Mucosa of rectum (tissue), 2 donors: ENCODE data around the gene ZNF227.
A peak's percentile ranks its signal among the peaks of the same experiment; 100 is the strongest.
"Not testable (repeated sequence)": the region's sequence is repeated elsewhere in the genome, so short reads cannot be mapped to it uniquely, and the experiment has no call there.

Experiments used
- H3K27ac ChIP-seq, 2 donors: one replicate each; pipeline ENCODE4 v1.7.0; 2013; ENCODE audit warnings: inconsistent platforms in 2 of 2, low read depth in 2 of 2, low read length in 2 of 2
- H3K27me3 ChIP-seq, 2 donors: one replicate each; pipeline ENCODE4 v1.7.0; 2013; ENCODE audit warnings: low read length in 2 of 2; ENCODE audit not compliant: control insufficient read depth in 2 of 2, insufficient read depth in 2 of 2
- H3K36me3 ChIP-seq, 2 donors: one replicate each; pipeline ENCODE4 v1.7.0; 2013; ENCODE audit warnings: low read length in 2 of 2; ENCODE audit not compliant: control insufficient read depth in 2 of 2, insufficient read depth in 2 of 2
- H3K4me1 ChIP-seq, 2 donors: one replicate each; pipeline ENCODE4 v1.7.0; 2013; ENCODE audit warnings: low read length in 2 of 2, mild to moderate bottlenecking in 1 of 2; ENCODE audit not compliant: control insufficient read depth in 2 of 2, insufficient read depth in 2 of 2
- H3K4me3 ChIP-seq, 2 donors: one replicate each; pipeline ENCODE4 v1.7.0; 2013; ENCODE audit warnings: low read length in 2 of 2
- H3K9ac ChIP-seq, 2 donors: one replicate each; pipeline ENCODE4 v1.7.0; 2013; ENCODE audit warnings: low read length in 2 of 2, low read depth in 1 of 2, mild to moderate bottlenecking in 1 of 2
- H3K9me3 ChIP-seq, 2 donors: one replicate each; pipeline ENCODE4 v1.7.0; 2013; ENCODE audit warnings: low read length in 2 of 2; ENCODE audit not compliant: control insufficient read depth in 2 of 2
- donor health status: healthy.
- donor health status: Normal muscosa, but diverticular disease.

ZNF227 gene

GRCh38 chr19:44196772-44197171 is 15.6 kb upstream of the ZNF227 start:
- no peaks in the 10 kb centered on the region for H3K27me3 ChIP-seq
- H3K4me1 ChIP-seq, result no peaks in the 10 kb centered on the region
- no peak overlapping the region for H3K9ac ChIP-seq
- H3K27ac ChIP-seq, result no peak overlapping the region
- H3K9me3 ChIP-seq, result peaks cover 6% of the 10 kb centered on the region in 2 donors
- no peak overlapping the region for H3K4me3 ChIP-seq
- H3K36me3 ChIP-seq, result no peaks in the 10 kb centered on the region

GRCh38 chr19:44202470-44202869 is 9.9 kb upstream of the ZNF227 start:
- Histone ChIP-seq H3K4me1 (no peaks in the 10 kb centered on the region), H3K27me3 (no peaks in the 10 kb centered on the region), H3K9me3 (peaks cover 0 to 20% of the 10 kb centered on the region in 2 donors), H3K36me3 (no peaks in the 10 kb centered on the region), H3K27ac (no peak overlapping the region), H3K9ac (no peak overlapping the region), H3K4me3 (no peak overlapping the region)

DNA sequence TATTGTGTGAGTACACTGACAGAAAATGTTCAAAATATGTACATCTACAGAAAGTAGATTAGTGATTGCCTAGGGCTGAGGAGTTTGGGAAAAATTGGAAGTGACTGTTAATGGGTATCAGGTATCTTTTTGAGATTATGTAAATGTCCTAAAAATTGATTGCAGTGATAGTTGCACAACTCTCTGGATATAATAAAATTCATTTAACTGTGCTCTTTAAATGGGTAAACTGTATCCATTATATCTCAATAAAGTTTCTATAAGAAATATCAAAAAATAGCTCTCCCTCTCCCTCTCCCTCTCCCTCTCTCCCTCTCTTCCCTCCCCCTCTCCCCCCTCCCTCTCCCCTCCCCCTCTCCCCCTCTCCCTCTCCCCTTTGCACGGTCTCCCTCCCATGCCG is 9.4 kb upstream of the ZNF227 start:
- Histone ChIP-seq H3K36me3 (no peaks in the 10 kb centered on the region), H3K27ac (no peak overlapping the region), H3K4me1 (peaks cover 1 to 4% of the 10 kb centered on the region in 2 donors), H3K4me3 (no peak overlapping the region), H3K27me3 (no peaks in the 10 kb centered on the region), H3K9ac (no peak overlapping the region), H3K9me3 (peaks cover 0 to 20% of the 10 kb centered on the region in 2 donors)

GRCh38 chr19:44203877-44204276 is 8.5 kb upstream of the ZNF227 start:
- not testable (repeated sequence) for H3K9ac ChIP-seq

DNA sequence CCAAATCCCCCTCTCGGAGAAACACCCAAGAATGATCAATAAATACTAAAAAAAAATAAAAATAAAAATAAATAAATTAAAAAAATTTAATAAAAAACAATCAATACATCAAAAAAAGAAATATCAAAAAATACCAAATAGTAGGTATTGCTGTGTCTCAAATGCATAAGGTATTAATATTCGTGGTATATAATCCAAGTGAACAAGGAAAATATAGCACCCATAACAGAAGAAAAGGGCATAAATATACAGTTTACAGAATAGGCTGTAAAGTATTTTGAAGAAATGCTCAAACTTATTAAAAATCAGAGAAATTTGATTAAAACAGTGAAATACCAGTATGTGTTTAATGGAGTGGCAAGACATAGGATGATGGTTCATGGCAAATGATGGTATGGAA is 7.6 kb upstream of the ZNF227 start:
- H3K9me3 ChIP-seq, result peaks cover 0 to 20% of the 10 kb centered on the region in 2 donors
- no peak overlapping the region for H3K4me3 ChIP-seq
- H3K27ac ChIP-seq, result no peak overlapping the region
- no peaks in the 10 kb centered on the region for H3K36me3 ChIP-seq
- H3K27me3 ChIP-seq, result no peaks in the 10 kb centered on the region
- H3K4me1 ChIP-seq, result peaks cover 3 to 7% of the 10 kb centered on the region in 2 donors
- no peak overlapping the region for H3K9ac ChIP-seq

More at GRCh38 chr19:44203877-44204276, 8.5 kb upstream of the ZNF227 start:
- H3K27me3 ChIP-seq, H3K4me1 ChIP-seq, H3K27ac ChIP-seq, H3K36me3 ChIP-seq, H3K4me3 ChIP-seq: not testable (repeated sequence)
- H3K9me3 ChIP-seq, result peaks cover 0 to 20% of the 10 kb centered on the region in 2 donors

GRCh38 chr19:44207126-44207803 is 5.1 kb upstream of the ZNF227 start:
- no peaks in the 10 kb centered on the region for H3K36me3 ChIP-seq
- H3K27me3 ChIP-seq, result no peaks in the 10 kb centered on the region
- H3K4me1 ChIP-seq, result peaks cover 3 to 7% of the 10 kb centered on the region in 2 donors
- peak overlapping the region; percentile 60 to 79 for H3K9ac ChIP-seq
- H3K4me3 ChIP-seq, result peak overlapping the region; percentile 84 to 95
- H3K9me3 ChIP-seq, result peaks cover 0 to 19% of the 10 kb centered on the region in 2 donors
- peak overlapping the region; percentile 75 to 80 for H3K27ac ChIP-seq

DNA sequence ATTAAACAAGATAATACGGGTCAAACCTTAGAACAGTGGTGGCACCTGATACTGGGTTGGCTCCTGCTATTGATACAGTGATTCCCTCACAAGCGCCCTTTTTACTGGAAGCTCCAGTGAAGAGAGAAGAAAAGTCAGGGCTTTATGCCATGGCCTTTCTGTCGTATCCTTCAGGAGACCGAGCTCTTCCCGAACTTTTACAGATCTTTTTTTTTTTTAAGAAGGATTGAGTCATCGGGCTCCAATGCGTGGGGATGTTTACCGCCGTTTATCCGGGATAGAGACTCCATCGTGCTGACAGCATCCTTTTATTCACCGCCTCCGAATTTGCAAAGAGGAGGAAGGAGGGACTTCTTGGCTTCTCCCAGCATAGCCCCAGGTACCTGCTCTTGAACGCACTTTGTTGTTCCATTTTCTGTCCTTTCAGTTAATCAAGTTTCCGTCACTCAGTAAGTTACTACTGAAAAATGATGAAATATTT is 574 bp downstream of the ZNF227 start:
- Histone ChIP-seq H3K27me3 (no peaks in the 10 kb centered on the region), H3K9me3 (no peaks in the 10 kb centered on the region), H3K4me3 (peak overlapping the region; percentile 86 to 89), H3K4me1 (peaks cover 2 to 9% of the 10 kb centered on the region in 2 donors), H3K36me3 (peaks cover 14 to 16% of the 10 kb centered on the region in 2 donors), H3K9ac (peak overlapping the region; percentile 72 to 74), H3K27ac (peak overlapping the region; percentile 58 to 74)

- not testable (repeated sequence) for H3K27ac ChIP-seq, H3K9ac ChIP-seq, H3K4me1 ChIP-seq, H3K9me3 ChIP-seq, H3K27me3 ChIP-seq, H3K4me3 ChIP-seq
- peaks cover 24 to 25% of the 10 kb centered on the region in 2 donors for H3K36me3 ChIP-seq
Measured at GRCh38 chr19:44219926-44220325, 7.6 kb downstream of the ZNF227 start.

GRCh38 chr19:44220761-44221160 is 8.4 kb downstream of the ZNF227 start:
- H3K27me3 ChIP-seq, H3K4me3 ChIP-seq, H3K9ac ChIP-seq, H3K9me3 ChIP-seq, H3K27ac ChIP-seq, H3K4me1 ChIP-seq: not testable (repeated sequence)
- peaks cover 23 to 25% of the 10 kb centered on the region in 2 donors for H3K36me3 ChIP-seq

DNA sequence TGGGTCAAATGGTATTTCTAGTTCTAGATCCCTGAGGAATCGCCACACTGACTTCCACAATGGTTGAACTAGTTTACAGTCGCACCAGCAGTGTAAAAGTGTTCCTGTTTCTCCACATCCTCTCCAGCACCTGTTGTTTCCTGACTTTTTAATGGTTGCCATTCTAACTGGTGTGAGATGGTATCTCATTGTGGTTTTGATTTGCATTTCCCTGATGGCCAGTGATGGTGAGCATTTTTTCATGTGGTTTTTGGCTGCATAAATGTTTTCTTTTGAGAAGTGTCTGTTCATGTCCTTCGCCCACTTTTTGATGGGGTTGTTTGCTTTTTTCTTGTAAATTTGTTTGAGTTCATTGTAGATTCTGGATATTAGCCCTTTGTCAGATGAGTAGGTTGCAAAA is 9.0 kb downstream of the ZNF227 start:
- H3K9ac ChIP-seq, H3K4me3 ChIP-seq, H3K9me3 ChIP-seq, H3K27me3 ChIP-seq, H3K4me1 ChIP-seq, H3K27ac ChIP-seq: not testable (repeated sequence)
- peaks cover 23 to 25% of the 10 kb centered on the region in 2 donors for H3K36me3 ChIP-seq
